Measurements from ENCODE around the gene ARPP21. TPM values are rescaled to one million over a fixed set of nuclear protein-coding genes. Genes with fewer than 3 reads are reported as not detected.

ARPP21 gene
- polyA plus RNA-seq, 1 donor from 2014 or later, result 12.8 TPM

GRCh38 chr3:35690271-35690670, 50.9 kb downstream of the ARPP21 start:
- Histone ChIP-seq H2AFZ (ENCODE audit: low read depth, low read length) (no peak overlapping the region), H3K9ac (ENCODE audit: low read length) (no peak overlapping the region), H3K27me3 (ENCODE audit: insufficient read depth, low read depth, low read length) (no peaks in the 10 kb centered on the region), H3K36me3 (ENCODE audit: insufficient read depth, low read length) (no peaks in the 10 kb centered on the region), H4K20me1 (ENCODE audit: insufficient read depth) (no peaks in the 10 kb centered on the region), H3K9me3 (ENCODE audit: low read length) (no peaks in the 10 kb centered on the region), H3K9me2 (ENCODE audit: insufficient read depth, low read length) (no peaks in the 10 kb centered on the region), H3K27ac (ENCODE audit: low read length) (no peak overlapping the region), H3K4me3 (ENCODE audit: low read length) (no peak overlapping the region), H3F3A (ENCODE audit: insufficient read depth, low read length, poor library complexity, severe bottlenecking) (no peaks in the 10 kb centered on the region), H3K4me2 (ENCODE audit: low read length) (no peak overlapping the region), H3K79me2 (replicated peaks; ENCODE audit: insufficient read depth, low read length) (no peaks in the 10 kb centered on the region)
- TF ChIP-seq TAF1 (IDR thresholded peaks at IDR 0.05; ENCODE audit: low read depth), result no peak
- no peak for TF ChIP-seq SMC3 (conservative IDR thresholded peaks at IDR 0.05; ENCODE audit: poor library complexity)
- TF ChIP-seq EP300 (conservative IDR thresholded peaks at IDR 0.05; ENCODE audit: poor library complexity, severe bottlenecking), result no peak
- no peak for TF ChIP-seq POLR2AphosphoS5 (IDR thresholded peaks at IDR 0.05)
- TF ChIP-seq RAD21 (conservative IDR thresholded peaks at IDR 0.05), result no peak
- TF ChIP-seq REST (IDR thresholded peaks at IDR 0.05; ENCODE audit: borderline replicate concordance), result no peak
- TF ChIP-seq EZH2 (IDR thresholded peaks at IDR 0.05; ENCODE audit: borderline replicate concordance, insufficient read depth, low read length, poor library complexity, severe bottlenecking), result no peak
- no peak for TF ChIP-seq MXI1 (conservative IDR thresholded peaks at IDR 0.05; ENCODE audit: poor library complexity, severe bottlenecking)

GRCh38 chr3:35705904-35706303, 66.6 kb downstream of the ARPP21 start:
- no peak overlapping the region for H3K9ac ChIP-seq (ENCODE audit: low read length)
- H3K79me2 ChIP-seq (replicated peaks; ENCODE audit: insufficient read depth, low read length), result no peaks in the 10 kb centered on the region
- no peaks in the 10 kb centered on the region for H3K36me3 ChIP-seq (ENCODE audit: insufficient read depth, low read length)
- no peaks in the 10 kb centered on the region for H3K27me3 ChIP-seq (ENCODE audit: insufficient read depth, low read depth, low read length)
- no peak overlapping the region for H3K27ac ChIP-seq (ENCODE audit: low read length)
- H3K4me2 ChIP-seq (ENCODE audit: low read length), result no peak overlapping the region
- H3K4me3 ChIP-seq (ENCODE audit: low read length), result no peak overlapping the region
- H4K20me1 ChIP-seq (ENCODE audit: insufficient read depth), result no peaks in the 10 kb centered on the region
- no peaks in the 10 kb centered on the region for H3K9me2 ChIP-seq (ENCODE audit: insufficient read depth, low read length)
- TF ChIP-seq EP300 (conservative IDR thresholded peaks at IDR 0.05; ENCODE audit: poor library complexity, severe bottlenecking), result no peak
- no peak for TF ChIP-seq REST (IDR thresholded peaks at IDR 0.05; ENCODE audit: borderline replicate concordance)
- no peak for TF ChIP-seq CTCF (IDR thresholded peaks at IDR 0.05; ENCODE audit: poor library complexity, severe bottlenecking)
- no peak for TF ChIP-seq SMC3 (conservative IDR thresholded peaks at IDR 0.05; ENCODE audit: poor library complexity)
- no peak for TF ChIP-seq RAD21 (conservative IDR thresholded peaks at IDR 0.05)
- no peaks in the 10 kb centered on the region for H3F3A ChIP-seq (ENCODE audit: insufficient read depth, low read length, poor library complexity, severe bottlenecking)
- no peaks in the 10 kb centered on the region for H3K9me3 ChIP-seq (ENCODE audit: low read length)
- H2AFZ ChIP-seq (ENCODE audit: low read depth, low read length), result no peak overlapping the region

Measured in neural cell (in vitro differentiated cells).